ENCODE measurements around the gene ABCB9.

- TF ChIP-seq, protein P1, sequence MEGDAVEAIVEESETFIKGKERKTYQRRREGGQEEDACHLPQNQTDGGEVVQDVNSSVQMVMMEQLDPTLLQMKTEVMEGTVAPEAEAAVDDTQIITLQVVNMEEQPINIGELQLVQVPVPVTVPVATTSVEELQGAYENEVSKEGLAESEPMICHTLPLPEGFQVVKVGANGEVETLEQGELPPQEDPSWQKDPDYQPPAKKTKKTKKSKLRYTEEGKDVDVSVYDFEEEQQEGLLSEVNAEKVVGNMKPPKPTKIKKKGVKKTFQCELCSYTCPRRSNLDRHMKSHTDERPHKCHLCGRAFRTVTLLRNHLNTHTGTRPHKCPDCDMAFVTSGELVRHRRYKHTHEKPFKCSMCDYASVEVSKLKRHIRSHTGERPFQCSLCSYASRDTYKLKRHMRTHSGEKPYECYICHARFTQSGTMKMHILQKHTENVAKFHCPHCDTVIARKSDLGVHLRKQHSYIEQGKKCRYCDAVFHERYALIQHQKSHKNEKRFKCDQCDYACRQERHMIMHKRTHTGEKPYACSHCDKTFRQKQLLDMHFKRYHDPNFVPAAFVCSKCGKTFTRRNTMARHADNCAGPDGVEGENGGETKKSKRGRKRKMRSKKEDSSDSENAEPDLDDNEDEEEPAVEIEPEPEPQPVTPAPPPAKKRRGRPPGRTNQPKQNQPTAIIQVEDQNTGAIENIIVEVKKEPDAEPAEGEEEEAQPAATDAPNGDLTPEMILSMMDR (IDR thresholded peaks at IDR 0.05), result no peak
- no peak for TF ChIP-seq POLR2A (IDR thresholded peaks at IDR 0.05)
These were observed 57.3 kb downstream of the ABCB9 start for GRCh38 chr12:122908915-122909314.

All from upper lobe of left lung (tissue), 4 donors.